ENCODE data around the gene RHOC. TPM values are rescaled to one million over a fixed set of nuclear protein-coding genes. Genes with fewer than 3 reads are reported as not detected.

The RHOC gene
- total and polyA plus RNA-seq, 2 experiments from 2014 or later: 65.4 to 76.7 TPM

DNA sequence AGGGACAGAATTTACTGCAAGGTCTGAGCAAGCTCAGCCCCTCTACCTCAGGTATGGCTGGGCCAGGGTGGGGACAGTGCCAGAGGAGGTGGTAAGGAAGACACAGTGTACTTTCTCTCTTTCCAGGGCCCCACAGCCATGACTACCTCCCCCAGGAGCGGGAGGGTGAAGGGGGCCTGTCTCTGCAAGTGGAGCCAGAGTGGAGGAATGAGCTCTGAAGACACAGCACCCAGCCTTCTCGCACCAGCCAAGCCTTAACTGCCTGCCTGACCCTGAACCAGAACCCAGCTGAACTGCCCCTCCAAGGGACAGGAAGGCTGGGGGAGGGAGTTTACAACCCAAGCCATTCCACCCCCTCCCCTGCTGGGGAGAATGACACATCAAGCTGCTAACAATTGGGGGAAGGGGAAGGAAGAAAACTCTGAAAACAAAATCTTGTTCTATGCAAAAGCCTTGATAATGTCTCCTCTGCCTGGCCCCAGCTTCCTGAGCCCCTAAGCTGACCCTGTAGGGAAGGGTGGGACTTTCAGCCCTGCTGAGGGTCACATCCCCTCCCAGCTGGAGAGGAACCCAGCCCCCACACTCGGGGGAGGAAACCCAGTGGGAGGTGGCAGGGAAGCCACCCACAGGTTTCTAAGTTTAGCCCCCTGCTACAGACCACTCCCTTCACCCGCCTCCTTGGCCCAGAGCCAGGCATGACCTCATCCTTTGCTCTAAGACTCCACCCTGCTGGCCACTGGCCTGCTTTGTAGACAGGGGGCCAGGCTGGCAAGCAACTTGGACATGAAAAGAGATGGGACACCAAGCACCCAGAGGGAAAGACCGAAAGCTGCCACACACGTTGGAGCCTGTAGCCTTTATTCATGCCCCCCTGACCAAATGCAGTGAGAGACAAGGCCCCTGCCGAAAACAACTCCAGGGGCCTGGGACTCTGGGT lies 6.4 kb downstream of the RHOC start:
- TF ChIP-seq, protein P1, sequence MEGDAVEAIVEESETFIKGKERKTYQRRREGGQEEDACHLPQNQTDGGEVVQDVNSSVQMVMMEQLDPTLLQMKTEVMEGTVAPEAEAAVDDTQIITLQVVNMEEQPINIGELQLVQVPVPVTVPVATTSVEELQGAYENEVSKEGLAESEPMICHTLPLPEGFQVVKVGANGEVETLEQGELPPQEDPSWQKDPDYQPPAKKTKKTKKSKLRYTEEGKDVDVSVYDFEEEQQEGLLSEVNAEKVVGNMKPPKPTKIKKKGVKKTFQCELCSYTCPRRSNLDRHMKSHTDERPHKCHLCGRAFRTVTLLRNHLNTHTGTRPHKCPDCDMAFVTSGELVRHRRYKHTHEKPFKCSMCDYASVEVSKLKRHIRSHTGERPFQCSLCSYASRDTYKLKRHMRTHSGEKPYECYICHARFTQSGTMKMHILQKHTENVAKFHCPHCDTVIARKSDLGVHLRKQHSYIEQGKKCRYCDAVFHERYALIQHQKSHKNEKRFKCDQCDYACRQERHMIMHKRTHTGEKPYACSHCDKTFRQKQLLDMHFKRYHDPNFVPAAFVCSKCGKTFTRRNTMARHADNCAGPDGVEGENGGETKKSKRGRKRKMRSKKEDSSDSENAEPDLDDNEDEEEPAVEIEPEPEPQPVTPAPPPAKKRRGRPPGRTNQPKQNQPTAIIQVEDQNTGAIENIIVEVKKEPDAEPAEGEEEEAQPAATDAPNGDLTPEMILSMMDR (conservative IDR thresholded peaks at IDR 0.05; ENCODE audit: low read depth in 2 of 2): 0 out of 4 replicates have a peak, but pooled peaks of 1 of the 2 experiments have one; percentile 8
- TF ChIP-seq CREB1 (CRISPR knock-in tag; IDR thresholded peaks at IDR 0.05; ENCODE audit: low read depth) (peak; percentile 5; the same call in 1 of the 2 replicates), EZH2phosphoT487 (IDR thresholded peaks at IDR 0.05; ENCODE audit: unreplicated experiment) (no peak), POLR2AphosphoS5 (IDR thresholded peaks at IDR 0.05; ENCODE audit: low read depth) (peak; percentile 61)
- TF ChIP-seq, protein P2, sequence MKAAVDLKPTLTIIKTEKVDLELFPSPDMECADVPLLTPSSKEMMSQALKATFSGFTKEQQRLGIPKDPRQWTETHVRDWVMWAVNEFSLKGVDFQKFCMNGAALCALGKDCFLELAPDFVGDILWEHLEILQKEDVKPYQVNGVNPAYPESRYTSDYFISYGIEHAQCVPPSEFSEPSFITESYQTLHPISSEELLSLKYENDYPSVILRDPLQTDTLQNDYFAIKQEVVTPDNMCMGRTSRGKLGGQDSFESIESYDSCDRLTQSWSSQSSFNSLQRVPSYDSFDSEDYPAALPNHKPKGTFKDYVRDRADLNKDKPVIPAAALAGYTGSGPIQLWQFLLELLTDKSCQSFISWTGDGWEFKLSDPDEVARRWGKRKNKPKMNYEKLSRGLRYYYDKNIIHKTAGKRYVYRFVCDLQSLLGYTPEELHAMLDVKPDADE (IDR thresholded peaks at IDR 0.05): peak; percentile 24; the same call in 1 of the 2 replicates
- TF ChIP-seq, protein P3, sequence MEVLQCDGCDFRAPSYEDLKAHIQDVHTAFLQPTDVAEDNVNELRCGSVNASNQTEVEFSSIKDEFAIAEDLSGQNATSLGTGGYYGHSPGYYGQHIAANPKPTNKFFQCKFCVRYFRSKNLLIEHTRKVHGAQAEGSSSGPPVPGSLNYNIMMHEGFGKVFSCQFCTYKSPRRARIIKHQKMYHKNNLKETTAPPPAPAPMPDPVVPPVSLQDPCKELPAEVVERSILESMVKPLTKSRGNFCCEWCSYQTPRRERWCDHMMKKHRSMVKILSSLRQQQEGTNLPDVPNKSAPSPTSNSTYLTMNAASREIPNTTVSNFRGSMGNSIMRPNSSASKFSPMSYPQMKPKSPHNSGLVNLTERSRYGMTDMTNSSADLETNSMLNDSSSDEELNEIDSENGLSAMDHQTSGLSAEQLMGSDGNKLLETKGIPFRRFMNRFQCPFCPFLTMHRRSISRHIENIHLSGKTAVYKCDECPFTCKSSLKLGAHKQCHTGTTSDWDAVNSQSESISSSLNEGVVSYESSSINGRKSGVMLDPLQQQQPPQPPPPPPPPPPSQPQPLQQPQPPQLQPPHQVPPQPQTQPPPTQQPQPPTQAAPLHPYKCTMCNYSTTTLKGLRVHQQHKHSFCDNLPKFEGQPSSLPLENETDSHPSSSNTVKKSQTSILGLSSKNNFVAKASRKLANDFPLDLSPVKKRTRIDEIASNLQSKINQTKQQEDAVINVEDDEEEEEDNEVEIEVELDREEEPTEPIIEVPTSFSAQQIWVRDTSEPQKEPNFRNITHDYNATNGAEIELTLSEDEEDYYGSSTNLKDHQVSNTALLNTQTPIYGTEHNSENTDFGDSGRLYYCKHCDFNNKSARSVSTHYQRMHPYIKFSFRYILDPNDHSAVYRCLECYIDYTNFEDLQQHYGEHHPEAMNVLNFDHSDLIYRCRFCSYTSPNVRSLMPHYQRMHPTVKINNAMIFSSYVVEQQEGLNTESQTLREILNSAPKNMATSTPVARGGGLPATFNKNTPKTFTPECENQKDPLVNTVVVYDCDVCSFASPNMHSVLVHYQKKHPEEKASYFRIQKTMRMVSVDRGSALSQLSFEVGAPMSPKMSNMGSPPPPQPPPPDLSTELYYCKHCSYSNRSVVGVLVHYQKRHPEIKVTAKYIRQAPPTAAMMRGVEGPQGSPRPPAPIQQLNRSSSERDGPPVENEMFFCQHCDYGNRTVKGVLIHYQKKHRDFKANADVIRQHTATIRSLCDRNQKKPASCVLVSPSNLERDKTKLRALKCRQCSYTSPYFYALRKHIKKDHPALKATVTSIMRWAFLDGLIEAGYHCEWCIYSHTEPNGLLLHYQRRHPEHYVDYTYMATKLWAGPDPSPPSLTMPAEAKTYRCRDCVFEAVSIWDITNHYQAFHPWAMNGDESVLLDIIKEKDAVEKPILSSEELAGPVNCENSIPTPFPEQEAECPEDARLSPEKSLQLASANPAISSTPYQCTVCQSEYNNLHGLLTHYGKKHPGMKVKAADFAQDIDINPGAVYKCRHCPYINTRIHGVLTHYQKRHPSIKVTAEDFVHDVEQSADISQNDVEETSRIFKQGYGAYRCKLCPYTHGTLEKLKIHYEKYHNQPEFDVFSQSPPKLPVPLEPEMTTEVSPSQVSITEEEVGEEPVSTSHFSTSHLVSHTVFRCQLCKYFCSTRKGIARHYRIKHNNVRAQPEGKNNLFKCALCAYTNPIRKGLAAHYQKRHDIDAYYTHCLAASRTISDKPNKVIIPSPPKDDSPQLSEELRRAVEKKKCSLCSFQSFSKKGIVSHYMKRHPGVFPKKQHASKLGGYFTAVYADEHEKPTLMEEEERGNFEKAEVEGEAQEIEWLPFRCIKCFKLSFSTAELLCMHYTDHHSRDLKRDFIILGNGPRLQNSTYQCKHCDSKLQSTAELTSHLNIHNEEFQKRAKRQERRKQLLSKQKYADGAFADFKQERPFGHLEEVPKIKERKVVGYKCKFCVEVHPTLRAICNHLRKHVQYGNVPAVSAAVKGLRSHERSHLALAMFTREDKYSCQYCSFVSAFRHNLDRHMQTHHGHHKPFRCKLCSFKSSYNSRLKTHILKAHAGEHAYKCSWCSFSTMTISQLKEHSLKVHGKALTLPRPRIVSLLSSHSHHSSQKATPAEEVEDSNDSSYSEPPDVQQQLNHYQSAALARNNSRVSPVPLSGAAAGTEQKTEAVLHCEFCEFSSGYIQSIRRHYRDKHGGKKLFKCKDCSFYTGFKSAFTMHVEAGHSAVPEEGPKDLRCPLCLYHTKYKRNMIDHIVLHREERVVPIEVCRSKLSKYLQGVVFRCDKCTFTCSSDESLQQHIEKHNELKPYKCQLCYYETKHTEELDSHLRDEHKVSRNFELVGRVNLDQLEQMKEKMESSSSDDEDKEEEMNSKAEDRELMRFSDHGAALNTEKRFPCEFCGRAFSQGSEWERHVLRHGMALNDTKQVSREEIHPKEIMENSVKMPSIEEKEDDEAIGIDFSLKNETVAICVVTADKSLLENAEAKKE (CRISPR knock-in tag; IDR thresholded peaks at IDR 0.05): no peak
- Histone ChIP-seq H3K4me1 (ENCODE audit: insufficient read depth) (peaks cover 59% of the 10 kb centered on the region), H3K4me3 (peak overlapping the region; percentile 26; the same call in 1 of the 2 replicates), H3K4me2 (peak overlapping the region; percentile 69), H3K9me2 (ENCODE audit: insufficient read depth) (no peaks in the 10 kb centered on the region), H3K79me2 (replicated peaks; ENCODE audit: insufficient read depth) (peaks cover 10% of the 10 kb centered on the region; the same call in 1 of the 2 replicates), H2AFZ (no peak overlapping the region), H3K36me3 (ENCODE audit: insufficient read depth) (peaks cover 4% of the 10 kb centered on the region; the same call in 1 of the 2 replicates), H3K27me3 (ENCODE audit: insufficient read depth) (peaks cover 29% of the 10 kb centered on the region), H4K20me1 (replicated peaks; ENCODE audit: insufficient read depth) (peaks cover 25% of the 10 kb centered on the region), H3F3A (replicated peaks; ENCODE audit: low read depth) (peaks cover 7% of the 10 kb centered on the region; the same call in 1 of the 2 replicates), H3K27ac (ENCODE audit: low read depth) (no peak overlapping the region)
- no peaks in the 10 kb centered on the region for H3K9me3 Mint-ChIP-seq
- H3K36me3 Mint-ChIP-seq (ENCODE audit: low read depth): peaks cover 61% of the 10 kb centered on the region
- peaks cover 46% of the 10 kb centered on the region for H3K27me3 Mint-ChIP-seq (ENCODE audit: insufficient read depth, low read depth, poor library complexity)
- H3K4me3 Mint-ChIP-seq: peak overlapping the region; percentile 18
- peak overlapping the region; percentile 52; the same call in 1 of the 2 replicates for H3K27ac Mint-ChIP-seq
- peak; percentile 56 for ATAC-seq
- peak; percentile 82 for DNase-seq (ENCODE audit: low spot score)
- H3K4me1 Mint-ChIP-seq: peaks cover 79% of the 10 kb centered on the region

All from GM23338 (cell line).